Keratinocyte (primary cell): ENCODE results near the gene PTPRN2. TPM values are rescaled to one million over a fixed set of nuclear protein-coding genes. Genes with fewer than 3 reads are reported as not detected.
"Not testable (repeated sequence)": the region's sequence is repeated elsewhere in the genome, so short reads cannot be mapped to it uniquely, and the experiment has no call there.

Experiments used
- DNase-seq: peaks from one replicate; pipeline ENCODE4 v3.0.0-alpha.2; 2011; ENCODE audit warnings: low read depth, missing footprints, low spot score
- FAIRE-seq: peaks from 2 replicates; lab custom pipeline; 2011; peaks lifted over from hg19 to GRCh38; lab: Jason Lieb, UNC
- H2AFZ ChIP-seq: 2 replicates; pipeline ENCODE4 v1.6.0; 2012; ENCODE audit warnings: low read length, control low read depth, inconsistent platforms; ENCODE audit not compliant: control insufficient read depth
- H3K27ac ChIP-seq: 2 replicates; pipeline ENCODE4 v1.5.1; 2011; ENCODE audit warnings: low read length; ENCODE audit not compliant: control insufficient read depth, insufficient read depth
- H3K27me3 ChIP-seq: 3 replicates; pipeline ENCODE4 v1.6.0; 2011; ENCODE audit warnings: low read length; ENCODE audit not compliant: control insufficient read depth, insufficient read depth; ENCODE audit errors: extremely low read depth
- H3K36me3 ChIP-seq, 2 experiments: 2 replicates in 1 of 2; 3 replicates in 1 of 2; pipeline ENCODE4 v1.5.1; 2011; ENCODE audit warnings: low read length in 2 of 2, mild to moderate bottlenecking in 1 of 2; ENCODE audit not compliant: control insufficient read depth in 2 of 2, insufficient read depth in 2 of 2; ENCODE audit errors: extremely low read depth in 1 of 2
- H3K4me1 ChIP-seq: 3 replicates; pipeline ENCODE4 v1.5.1; 2011; ENCODE audit warnings: low read length; ENCODE audit not compliant: control insufficient read depth, insufficient read depth; ENCODE audit errors: extremely low read depth
- H3K4me2 ChIP-seq: 3 replicates; pipeline ENCODE4 v1.6.0; 2011; ENCODE audit warnings: low read depth, low read length; ENCODE audit not compliant: control insufficient read depth, insufficient read depth; ENCODE audit errors: extremely low read depth
- H3K4me3 ChIP-seq, 3 experiments: fragments of 200-600 bp in 1 of 3; sonication (generic) in 1 of 3; 2 replicates in 2 of 3; 3 replicates in 1 of 3; pipeline ENCODE4 v1.5.1; 2011 to 2016; ENCODE audit warnings: low read length in 3 of 3, mild to moderate bottlenecking in 3 of 3, control low read depth in 2 of 3, inconsistent platforms in 1 of 3, low read depth in 1 of 3, mixed read lengths in 1 of 3, mixed run types in 1 of 3, moderate library complexity in 1 of 3; ENCODE audit not compliant: control insufficient read depth in 2 of 3, insufficient read depth in 2 of 3; ENCODE audit errors: extremely low read depth in 1 of 3
- H3K79me2 ChIP-seq: 2 replicates; pipeline ENCODE4 v1.6.0; 2012; ENCODE audit warnings: low read length; ENCODE audit not compliant: control insufficient read depth, insufficient read depth
- H3K9ac ChIP-seq: 3 replicates; pipeline ENCODE4 v1.6.0; 2011; ENCODE audit warnings: low read length; ENCODE audit not compliant: control insufficient read depth, insufficient read depth; ENCODE audit errors: extremely low read depth
- H3K9me1 ChIP-seq: 3 replicates; pipeline ENCODE4 v1.6.0; 2011; ENCODE audit warnings: low read length; ENCODE audit not compliant: control insufficient read depth, insufficient read depth; ENCODE audit errors: extremely low read depth
- H3K9me3 ChIP-seq: 2 replicates; pipeline ENCODE4 v1.5.1; 2012; ENCODE audit warnings: low read depth, low read length; ENCODE audit not compliant: control insufficient read depth
- H4K20me1 ChIP-seq: 3 replicates; pipeline ENCODE4 v1.6.0; 2011; ENCODE audit warnings: low read length; ENCODE audit not compliant: control insufficient read depth, insufficient read depth; ENCODE audit errors: extremely low read depth
- CTCF ChIP-seq, 3 experiments: IDR thresholded peaks in 1 of 3; conservative IDR thresholded peaks in 1 of 3; optimal IDR thresholded peaks in 1 of 3; 2 replicates in 2 of 3; 3 replicates in 1 of 3; pipeline versions ENCODE3 to v1.5.1; 2011; ENCODE audit warnings: low read length in 3 of 3, mild to moderate bottlenecking in 3 of 3, moderate library complexity in 2 of 3, control low read depth in 1 of 3, inconsistent platforms in 1 of 3; ENCODE audit not compliant: insufficient read depth in 2 of 3; ENCODE audit errors: extremely low read depth in 1 of 3
- EZH2 ChIP-seq: IDR thresholded peaks from one replicate; pipeline ENCODE4 v1.6.1; 2012; ENCODE audit warnings: inconsistent platforms, mild to moderate bottlenecking, low read length, moderate library complexity
- dilution Hi-C: fragments of 300-500 bp; cut with MboI; formaldehyde crosslinking; loops from one replicate; pipeline ENCODE4 v1.7.0; 2020; ENCODE audit warnings: low sequenced_read_pairs; ENCODE audit not compliant: extremely low pct_ligation_motif_present
- polyA plus RNA-seq, 5 experiments: library from polyadenylated mRNA; depleted of rRNA in 3 of 5; stranded (reverse) in 3 of 5; stranded (forward) in 1 of 5; unstranded in 1 of 5; fragments of >200 nt; gene quantifications; 1 replicate in 1 of 5; 2 replicates in 3 of 5; 3 replicates in 1 of 5; pipeline versions ENCODE4 v1.2.1 to v1.2.3, GENCODE V29; 2011 to 2012; ENCODE audit warnings: missing spikeins in 2 of 5, low read depth in 1 of 5, low replicate concordance in 1 of 5

The PTPRN2 gene
- polyA plus RNA-seq, 1 donor (not counting 4 experiments of a cell fraction or from before 2014, with no cell fraction given), result not detected

GRCh38 chr7:158350166-158350900 is 237.3 kb downstream of the PTPRN2 start:
- Histone ChIP-seq H3K36me3 (no peaks in the 10 kb centered on the region), H4K20me1 (no peaks in the 10 kb centered on the region), H3K4me2 (no peak overlapping the region), H3K9me3 (peaks cover 3% of the 10 kb centered on the region), H2AFZ (no peak overlapping the region), H3K27me3 (no peaks in the 10 kb centered on the region), H3K4me1 (no peaks in the 10 kb centered on the region), H3K27ac (no peak overlapping the region), H3K9me1 (no peaks in the 10 kb centered on the region), H3K4me3 (no peak overlapping the region), H3K79me2 (no peaks in the 10 kb centered on the region), H3K9ac (no peak overlapping the region)
- TF ChIP-seq CTCF (optimal IDR thresholded peaks at IDR 0.05 in 1 of 3, IDR thresholded peaks at IDR 0.05 in 1 of 3, conservative IDR thresholded peaks at IDR 0.05 in 1 of 3; ENCODE audit: extremely low read depth in 1 of 3, insufficient read depth in 2 of 3, low read length in 3 of 3) (no peak), EZH2 (no peak)
- FAIRE-seq, result no peak
- no peak for DNase-seq
- dilution Hi-C loops, result no loop called here

GRCh38 chr7:158348446-158348845 is 239.2 kb downstream of the PTPRN2 start:
- Histone ChIP-seq H2AFZ (no peak overlapping the region), H3K4me3 (no peak overlapping the region), H3K36me3 (no peaks in the 10 kb centered on the region), H3K4me2 (no peak overlapping the region), H3K9me1 (no peaks in the 10 kb centered on the region), H3K27me3 (no peaks in the 10 kb centered on the region), H3K79me2 (no peaks in the 10 kb centered on the region), H3K4me1 (no peaks in the 10 kb centered on the region), H4K20me1 (no peaks in the 10 kb centered on the region), H3K9me3 (peaks cover 3% of the 10 kb centered on the region), H3K9ac (no peak overlapping the region), H3K27ac (no peak overlapping the region)
- FAIRE-seq (no peak), DNase-seq (no peak)
- dilution Hi-C loops, result no loop called here
- TF ChIP-seq EZH2, result no peak

- H3K4me2 ChIP-seq, H3K4me1 ChIP-seq, H2AFZ ChIP-seq, H3K27me3 ChIP-seq, dilution Hi-C loops, H4K20me1 ChIP-seq, H3K9me3 ChIP-seq, H3K4me3 ChIP-seq, FAIRE-seq, H3K27ac ChIP-seq, H3K79me2 ChIP-seq, H3K9ac ChIP-seq, H3K36me3 ChIP-seq, H3K9me1 ChIP-seq, DNase-seq: not testable (repeated sequence)
Observed at GRCh38 chr7:158348039-158348438, 239.6 kb downstream of the PTPRN2 start.
